Posterior cingulate gyrus (tissue), 11 donors: ENCODE measurements around the gene PLXNB2.

Experiments
- DNase-seq, 10 donors: peaks; one replicate each; pipeline versions ENCODE4 v3.0.0 to v3.0.0-alpha.2; 2020 to 2021; ENCODE audit warnings: mixed read lengths in 3 of 10
- intact Hi-C: fragments of 100-400 bp; cut with DNase I; formaldehyde crosslinking; loops from one replicate; pipeline ENCODE4 v1.15.1; 2023

Gene PLXNB2

DNA sequence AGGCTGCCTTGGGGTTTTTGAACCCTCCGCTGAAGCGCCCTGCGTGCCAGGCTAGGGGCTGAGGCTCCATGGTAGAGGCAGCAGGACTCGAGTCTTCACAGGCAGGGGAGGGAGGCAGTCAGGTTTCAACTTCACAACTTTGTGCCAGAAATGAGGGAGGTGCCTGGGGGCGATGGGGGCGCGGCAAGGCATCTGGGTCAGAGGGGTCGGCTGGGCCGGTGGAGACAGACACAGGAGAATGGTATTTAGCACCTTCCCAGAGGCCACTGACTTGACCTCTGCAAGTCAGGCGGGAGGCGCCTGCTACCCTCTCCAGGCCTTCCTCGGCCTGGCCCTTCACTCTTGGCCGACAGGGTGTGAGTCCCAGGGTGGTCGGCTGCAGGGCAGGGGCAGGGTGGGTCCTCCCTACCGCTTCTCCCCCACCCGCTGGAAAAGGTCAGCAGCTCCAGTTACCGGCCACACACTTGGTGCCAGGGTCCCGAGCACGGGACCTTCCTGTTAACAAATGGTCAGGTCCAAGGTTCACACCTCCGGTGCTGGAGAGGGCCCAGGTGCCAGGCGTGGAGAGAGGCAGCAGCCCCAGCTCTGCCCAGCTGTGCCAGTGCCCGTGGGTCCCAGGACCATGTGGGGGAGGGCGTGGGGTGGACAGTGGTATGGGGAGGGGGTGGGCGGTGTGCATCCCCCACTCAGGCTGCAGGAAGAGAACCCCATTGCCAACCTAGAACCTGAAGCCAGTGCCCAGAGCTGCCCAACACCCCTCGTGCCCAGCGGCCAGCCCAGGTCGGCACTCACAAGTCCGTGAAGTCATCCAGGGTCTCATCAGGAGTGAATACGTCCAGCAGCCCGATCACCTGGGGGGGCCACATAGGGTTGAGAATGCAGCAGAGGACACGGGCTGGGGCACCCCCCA, 49.7 kb downstream of the PLXNB2 start:
- intact Hi-C loops, result no loop called here
- DNase-seq, result no peak

DNA sequence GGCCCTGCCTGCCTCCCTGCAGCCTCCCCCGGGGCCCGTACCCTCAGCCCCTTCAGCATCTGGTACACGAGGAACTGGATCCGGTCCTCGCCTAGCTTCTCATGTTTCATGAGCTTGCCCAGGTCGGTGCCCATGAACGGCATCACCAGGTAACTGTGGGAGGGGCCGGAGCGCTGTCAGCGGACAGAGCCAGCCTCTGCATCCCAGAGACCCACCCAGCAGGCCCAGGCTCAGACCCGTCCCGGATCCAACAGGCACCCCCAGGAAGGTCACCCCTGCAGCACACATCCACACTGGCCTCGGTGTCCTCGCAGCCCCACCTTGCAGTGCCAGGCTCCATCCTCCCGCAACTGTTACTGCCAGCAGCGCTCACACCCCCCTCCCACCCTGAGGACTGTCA, 50.4 kb downstream of the PLXNB2 start:
- intact Hi-C loops, result no loop called here

DNA sequence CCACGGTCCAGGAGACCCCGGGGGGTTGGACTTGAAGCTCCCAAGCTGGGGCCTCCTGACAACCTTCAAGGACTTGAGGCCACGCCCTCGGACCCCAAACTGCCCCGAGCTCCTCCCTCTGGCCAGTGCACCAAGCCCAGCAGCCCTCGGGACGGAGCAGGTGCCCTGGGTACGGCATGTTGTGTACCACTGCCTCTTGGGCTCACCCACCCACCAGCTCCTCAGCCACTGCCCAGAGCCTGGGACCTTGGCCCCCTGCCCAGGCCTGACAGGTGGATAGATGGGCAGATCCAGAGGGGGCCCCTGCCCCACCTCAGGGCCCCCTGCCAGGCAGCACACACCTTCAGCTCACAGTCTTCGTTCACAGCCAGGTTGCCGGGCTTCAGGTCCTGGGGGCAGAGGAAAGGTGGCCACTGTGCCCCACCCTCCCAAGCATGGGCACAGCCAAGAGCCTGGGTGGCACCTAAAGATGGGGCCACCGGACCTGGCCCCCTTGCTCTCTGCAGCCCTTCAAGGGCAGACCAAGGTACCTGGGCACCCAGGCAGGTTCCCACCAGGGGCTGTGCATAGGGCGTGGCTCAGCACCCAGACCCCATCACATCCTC, 51.1 kb downstream of the PLXNB2 start:
- intact Hi-C loops, result no loop called here
- no peak for DNase-seq

More for the DNA sequence above, 50.4 kb downstream of the PLXNB2 start:
- DNase-seq, result no peak

GRCh38 chr22:50255607-50256006, 51.8 kb downstream of the PLXNB2 start:
- no peak for DNase-seq
- intact Hi-C loops, result no loop called here

DNA sequence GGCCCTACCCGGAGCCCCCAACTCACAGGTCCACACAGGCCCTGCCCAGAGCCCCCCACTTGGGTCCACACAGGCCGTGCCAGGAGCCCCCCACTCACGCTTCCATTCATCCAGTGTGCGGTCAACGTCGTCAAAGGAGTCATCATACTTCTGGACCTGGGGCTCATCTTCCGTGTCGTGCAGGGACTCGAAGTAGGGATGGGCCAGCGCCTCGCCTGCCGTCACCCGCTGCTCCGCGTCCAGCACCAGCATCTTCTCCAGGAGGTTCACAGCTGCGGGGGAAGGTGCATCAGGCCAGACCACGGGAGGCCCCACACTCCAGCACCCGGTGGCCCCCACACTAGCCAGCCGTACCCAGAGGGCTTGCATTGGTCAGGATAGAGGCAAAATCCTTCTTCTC, 52.3 kb downstream of the PLXNB2 start:
- intact Hi-C loops, result no loop called here
- no peak for DNase-seq

DNA sequence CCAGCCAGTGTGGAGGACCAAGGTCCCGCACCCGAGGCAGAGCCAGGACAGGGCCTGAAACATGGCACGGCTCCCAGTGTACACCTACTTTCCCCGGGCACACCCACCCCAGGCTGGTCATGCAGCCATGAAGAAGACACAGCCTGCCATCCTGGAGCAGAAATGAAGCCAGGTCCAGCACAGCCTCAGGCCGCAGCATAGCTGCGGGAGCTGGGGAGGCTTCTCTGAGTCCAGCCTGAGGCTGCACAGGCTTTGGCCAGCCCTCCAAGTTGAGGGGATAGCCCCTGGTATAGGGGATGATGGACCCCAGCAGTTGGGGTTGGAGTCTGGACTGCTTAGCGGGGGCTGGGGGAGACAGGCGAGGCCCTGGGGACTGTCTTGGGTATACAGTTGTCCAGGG, 53.5 kb downstream of the PLXNB2 start:
- intact Hi-C loops, result loop anchor here (5.0 kb wide), 1 partner anchor 88 kb away; the partner anchor contains the start of gene PPP6R2
- DNase-seq, result no peak

- no peak for DNase-seq
- intact Hi-C loops, result loop anchor here (5.0 kb wide), 1 partner anchor 89 kb away; the partner anchor contains the start of gene PPP6R2
These were observed 54.2 kb downstream of the PLXNB2 start for GRCh38 chr22:50253046-50253915.

DNA sequence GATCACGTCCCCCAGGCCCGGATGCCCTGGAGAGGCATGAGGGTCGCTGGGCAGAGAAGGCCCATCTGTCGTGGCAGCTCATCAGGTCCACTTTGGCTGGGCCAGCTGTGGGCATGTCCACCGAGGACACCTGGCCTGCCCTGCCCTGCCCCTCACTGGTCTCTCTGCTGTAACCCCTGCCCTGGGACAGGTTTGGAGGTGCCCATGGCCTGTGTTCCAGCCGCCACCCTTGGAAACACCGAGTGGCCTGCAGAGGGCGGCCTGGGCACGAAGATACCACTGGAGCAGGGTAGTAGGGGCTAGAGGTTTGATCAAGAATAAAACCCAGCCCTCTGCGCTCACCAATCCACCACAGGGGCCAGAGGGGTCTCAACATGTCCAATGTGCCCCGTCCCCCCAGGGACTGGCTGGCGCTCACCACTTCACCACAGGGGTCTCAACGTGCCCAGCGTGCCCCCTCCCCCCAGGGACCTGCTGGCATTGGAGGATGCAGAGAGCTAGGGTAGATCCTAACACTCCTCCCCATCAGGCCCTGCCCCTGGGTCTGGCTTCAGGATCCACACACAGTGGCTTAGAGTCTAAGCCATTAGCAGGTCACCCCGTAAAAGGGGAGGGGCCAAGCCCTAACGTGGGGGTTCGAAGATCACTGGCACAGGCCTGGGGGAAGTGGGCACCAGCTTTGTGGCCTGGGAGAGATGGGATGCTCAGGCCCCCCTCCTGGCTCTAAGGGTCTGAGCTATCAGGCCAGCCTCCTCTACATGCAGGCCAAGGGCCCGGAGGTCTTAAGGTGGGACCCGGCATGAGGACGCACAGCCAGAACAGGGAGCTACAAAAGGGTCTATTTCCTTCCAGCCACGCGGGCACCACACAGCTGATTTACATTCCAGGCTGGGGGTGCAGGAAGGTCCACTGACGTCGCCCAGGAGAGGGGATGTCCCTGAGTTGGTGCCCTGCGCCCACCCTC, 55.1 kb downstream of the PLXNB2 start:
- peak in 6 of 10 donors; percentile 51 to 94 (median 64) for DNase-seq
- intact Hi-C loops, result loop anchor here (5.0 kb wide), 1 partner anchor 90 kb away; the partner anchor contains the start of gene PPP6R2

- DNase-seq, result no peak
- intact Hi-C loops, result loop anchor here (5.0 kb wide), 1 partner anchor 91 kb away; the partner anchor contains the start of gene PPP6R2
These were observed 55.9 kb downstream of the PLXNB2 start for GRCh38 chr22:50251477-50252081.

GRCh38 chr22:50250555-50251476, 56.6 kb downstream of the PLXNB2 start, which contains the start of gene HDAC10:
HDAC10 (minus strand) TSS chr22:50251265; CDS start chr22:50251032, 233 bp downstream.
- peak in 3 of 10 donors; percentile 56 to 92 (median 87) for DNase-seq
- intact Hi-C loops, result loop anchor here (5.0 kb wide), 1 partner anchor 91 kb away; the partner anchor contains the start of gene PPP6R2

- intact Hi-C loops, result loop anchor here (5.0 kb wide), 1 partner anchor 92 kb away; the partner anchor contains the start of gene PPP6R2
- no peak for DNase-seq
These were observed 57.2 kb downstream of the PLXNB2 start for GRCh38 chr22:50250249-50250554.

- DNase-seq, result no peak
- intact Hi-C loops, result loop anchor here (5.0 to 10.0 kb wide), 2 partner anchors 93 to 255 kb away; partner anchors contain the start of genes LMF2, NCAPH2 and PPP6R2
These were observed 57.9 kb downstream of the PLXNB2 start for GRCh38 chr22:50249341-50250248.

DNA sequence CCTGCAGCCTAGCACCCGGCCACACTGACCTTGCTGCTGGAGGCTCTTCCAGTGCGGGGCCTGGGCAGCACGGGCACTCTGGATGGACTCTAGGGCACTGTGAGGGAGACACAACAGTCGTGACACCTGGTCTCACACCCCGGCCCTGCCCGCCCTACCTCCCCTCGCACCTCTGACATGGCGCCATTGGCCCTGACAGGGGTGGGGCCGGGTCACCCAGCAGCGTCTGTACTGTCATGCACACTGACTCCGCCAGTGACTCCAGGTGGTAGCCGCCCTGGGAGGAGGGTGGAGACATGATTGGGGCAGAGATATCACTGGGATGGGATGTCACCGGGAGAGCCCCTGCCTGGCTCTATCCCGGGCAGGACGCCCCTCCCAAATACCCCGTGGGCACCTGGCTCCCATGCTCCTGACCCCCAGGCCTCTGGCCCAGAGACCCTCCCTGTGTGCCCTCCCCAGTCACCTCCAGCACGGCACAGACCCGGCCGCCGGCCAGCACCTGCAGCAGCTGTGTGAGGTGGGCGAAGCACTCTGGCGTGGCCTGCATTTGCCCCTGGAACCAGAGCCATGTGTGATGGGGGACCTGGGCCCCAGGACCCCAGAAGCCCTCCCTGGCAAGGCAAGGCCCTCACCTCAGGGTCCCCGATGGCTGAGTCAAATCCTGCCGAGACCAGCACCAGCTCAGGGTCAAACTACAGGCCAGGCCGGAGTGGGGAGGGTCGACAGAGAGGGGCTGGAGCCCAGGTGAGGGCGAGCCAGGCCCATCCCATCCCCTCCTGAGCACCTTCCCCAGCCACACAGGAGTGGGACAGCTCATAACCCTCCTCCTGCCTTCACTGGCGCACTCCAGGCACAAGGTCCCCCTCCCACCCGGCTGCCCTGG, 59.0 kb downstream of the PLXNB2 start:
- no peak for DNase-seq
- intact Hi-C loops, result loop anchor here (10.0 kb wide), 1 partner anchor 256 kb away; the partner anchor contains the start of genes LMF2 and NCAPH2

DNA sequence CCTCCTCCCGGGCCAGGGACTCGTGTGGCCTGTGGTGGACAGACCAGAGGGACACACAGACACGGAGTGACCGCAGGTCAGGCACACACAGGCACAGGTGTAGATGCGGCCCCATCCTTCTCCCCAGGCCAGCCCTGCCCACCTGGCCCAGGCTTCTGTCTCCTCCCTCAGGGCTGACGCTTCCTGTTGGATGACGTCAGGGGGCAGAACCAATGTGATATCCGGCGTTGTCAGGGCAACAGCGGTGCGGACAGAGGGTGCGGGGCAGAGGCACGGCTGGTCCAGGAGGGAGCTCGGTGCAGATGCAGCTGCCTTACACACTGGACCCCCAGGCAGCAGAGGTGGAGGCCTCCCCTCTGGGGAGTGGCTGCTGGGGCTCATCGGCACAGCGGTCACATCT, 59.7 kb downstream of the PLXNB2 start:
- intact Hi-C loops, result loop anchor here (10.0 kb wide), 1 partner anchor 257 kb away; the partner anchor contains the start of genes LMF2 and NCAPH2
- peak in 4 of 10 donors; percentile 64 to 93 (median 80) for DNase-seq
